Adrenal gland (tissue), 5 donors: ENCODE results near the gene DACH2.

ENCODE experiments used
- CTCF ChIP-seq, 6 experiments: fragments of 450-650 bp in 4 of 6; fragments of 200-600 bp in 2 of 6; sonication (generic) in 1 of 6; IDR thresholded peaks; 1 replicate in 5 of 6; 2 replicates in 1 of 6; pipeline versions ENCODE4 v1.5.1 to v1.8.0; 2016 to 2021; ENCODE audit warnings: antibody characterized with exemption in 6 of 6, mild to moderate bottlenecking in 2 of 6, moderate library complexity in 1 of 6
- POLR2A ChIP-seq, 2 donors: fragments of 450-650 bp; IDR thresholded peaks; one replicate each; pipeline ENCODE4 v1.6.1; 2017; ENCODE audit warnings: antibody characterized with exemption in 2 of 2, mild to moderate bottlenecking in 2 of 2, moderate library complexity in 1 of 2
- donor health status: DM: no; HTN: no; CAD: no.

GRCh38 chrX:86241547-86241946 is 93.3 kb downstream of the DACH2 start:
- TF ChIP-seq CTCF (IDR thresholded peaks at IDR 0.05) (no peak), POLR2A (IDR thresholded peaks at IDR 0.05) (no peak)
